ENCODE data around the gene SLC1A2.

GRCh38 chr11:35288309-35288708 is 131.0 kb downstream of the SLC1A2 start:
- TF ChIP-seq FOXA1 (IDR thresholded peaks at IDR 0.05), result no peak
- no peak for TF ChIP-seq FOXM1 (IDR thresholded peaks at IDR 0.05; ENCODE audit: borderline replicate concordance)
- TF ChIP-seq NFRKB (IDR thresholded peaks at IDR 0.05), result no peak
- no peak for TF ChIP-seq ELF4 (IDR thresholded peaks at IDR 0.05)
- no peak for TF ChIP-seq SUZ12 (IDR thresholded peaks at IDR 0.05)
- TF ChIP-seq TARDBP (IDR thresholded peaks at IDR 0.05), result no peak
- no peak for TF ChIP-seq CTBP1 (IDR thresholded peaks at IDR 0.05; ENCODE audit: borderline replicate concordance)
- TF ChIP-seq SP1 (IDR thresholded peaks at IDR 0.05), result no peak
- no peak for TF ChIP-seq ZNF384 (IDR thresholded peaks at IDR 0.05)
- TF ChIP-seq PKNOX1 (IDR thresholded peaks at IDR 0.05), result no peak
- TF ChIP-seq LEF1 (IDR thresholded peaks at IDR 0.05; ENCODE audit: borderline replicate concordance), result no peak
- no peak for TF ChIP-seq BHLHE40 (IDR thresholded peaks at IDR 0.05; ENCODE audit: borderline replicate concordance)
- no peak for TF ChIP-seq HDGF (IDR thresholded peaks at IDR 0.05; ENCODE audit: borderline replicate concordance)
- no peak for TF ChIP-seq FOXK2 (IDR thresholded peaks at IDR 0.05)

Data from HEK293T (cell line).